DOHH2 (cell line): Measurements from ENCODE around the gene RNF125.

Experiments used
- H3F3A ChIP-seq: fragments of 200-600 bp; sonication (generic), shearing (Covaris generic); 2 replicates; pipeline ENCODE4 v1.6.0; 2016; ENCODE audit warnings: antibody characterized with exemption, mild to moderate bottlenecking; ENCODE audit not compliant: control insufficient read depth, insufficient read depth
- H3K27ac ChIP-seq: fragments of 200-600 bp; sonication (generic); 2 replicates; pipeline ENCODE4 v1.5.1; 2014; ENCODE audit warnings: low read depth, mild to moderate bottlenecking, low read length, moderate library complexity
- H3K27me3 ChIP-seq: fragments of 200-600 bp; sonication (generic); 2 replicates; pipeline ENCODE4 v1.6.1; 2014; ENCODE audit warnings: mild to moderate bottlenecking, low read length, mixed read lengths; ENCODE audit not compliant: control insufficient read depth
- H3K36me3 ChIP-seq: fragments of 200-600 bp; sonication (generic); 2 replicates; pipeline ENCODE4 v1.6.1; 2014; ENCODE audit warnings: mild to moderate bottlenecking, low read length, moderate library complexity, mixed read lengths; ENCODE audit not compliant: control insufficient read depth
- H3K4me1 ChIP-seq: fragments of 200-600 bp; sonication (generic); 2 replicates; pipeline ENCODE4 v1.6.1; 2014; ENCODE audit warnings: mild to moderate bottlenecking, low read length, mixed read lengths; ENCODE audit not compliant: control insufficient read depth
- H3K4me2 ChIP-seq: fragments of 200-600 bp; sonication (generic); 2 replicates; pipeline ENCODE4 v1.6.0; 2014; ENCODE audit warnings: mild to moderate bottlenecking, low read length, moderate library complexity
- H3K4me3 ChIP-seq: fragments of 200-600 bp; sonication (generic); 2 replicates; pipeline ENCODE4 v1.5.1; 2014; ENCODE audit warnings: mild to moderate bottlenecking, low read length, mixed read lengths
- H3K79me2 ChIP-seq: fragments of 200-600 bp; sonication (generic); 2 replicates; pipeline ENCODE4 v1.6.1; 2014; ENCODE audit warnings: mild to moderate bottlenecking, low read length, mixed read lengths; ENCODE audit not compliant: control insufficient read depth
- H3K9me2 ChIP-seq: fragments of 200-600 bp; sonication (generic); replicated peaks from 2 replicates; pipeline ENCODE4 v1.6.1; 2014; ENCODE audit warnings: mild to moderate bottlenecking, low read length, mixed read lengths; ENCODE audit not compliant: control insufficient read depth
- H3K9me3 ChIP-seq: fragments of 200-600 bp; sonication (generic); 2 replicates; pipeline ENCODE4 v1.6.1; 2014; ENCODE audit warnings: antibody characterized with exemption, low read length, mixed read lengths; ENCODE audit not compliant: control insufficient read depth, insufficient read depth
- H4K20me1 ChIP-seq: fragments of 200-600 bp; sonication (generic); 2 replicates; pipeline ENCODE4 v1.6.0; 2014; ENCODE audit warnings: low read depth, mild to moderate bottlenecking, antibody characterized with exemption, low read length, moderate library complexity; ENCODE audit not compliant: control insufficient read depth, insufficient read depth
- EZH2phosphoT487 ChIP-seq: fragments of 200-600 bp; sonication (generic); IDR thresholded peaks from 2 replicates; pipeline ENCODE4 v1.6.1; 2017; ENCODE audit warnings: borderline replicate concordance, mild to moderate bottlenecking, antibody characterized with exemption, low read length, moderate library complexity, mixed read lengths
- TF ChIP-seq, protein P1 (sequence below): fragments of 200-600 bp; sonication (generic); IDR thresholded peaks from one replicate; pipeline ENCODE4 v1.5.1; 2014; ENCODE audit warnings: antibody characterized with exemption, mild to moderate bottlenecking, low read depth, low read length; ENCODE audit not compliant: poor library complexity, severe bottlenecking

Gene RNF125

GRCh38 chr18:32096946-32097345 is 78.3 kb downstream of the RNF125 start:
- no peak overlapping the region for H3K4me3 ChIP-seq
- H3K27me3 ChIP-seq: no peaks in the 10 kb centered on the region
- no peak overlapping the region for H3K27ac ChIP-seq
- H3K79me2 ChIP-seq: peaks cover 95% of the 10 kb centered on the region
- H3K4me2 ChIP-seq: no peak overlapping the region
- H3K9me3 ChIP-seq: no peaks in the 10 kb centered on the region
- no peaks in the 10 kb centered on the region for H3K9me2 ChIP-seq
- H3K36me3 ChIP-seq: peaks cover 68% of the 10 kb centered on the region
- no peak for TF ChIP-seq EZH2phosphoT487
- TF ChIP-seq, protein P1, sequence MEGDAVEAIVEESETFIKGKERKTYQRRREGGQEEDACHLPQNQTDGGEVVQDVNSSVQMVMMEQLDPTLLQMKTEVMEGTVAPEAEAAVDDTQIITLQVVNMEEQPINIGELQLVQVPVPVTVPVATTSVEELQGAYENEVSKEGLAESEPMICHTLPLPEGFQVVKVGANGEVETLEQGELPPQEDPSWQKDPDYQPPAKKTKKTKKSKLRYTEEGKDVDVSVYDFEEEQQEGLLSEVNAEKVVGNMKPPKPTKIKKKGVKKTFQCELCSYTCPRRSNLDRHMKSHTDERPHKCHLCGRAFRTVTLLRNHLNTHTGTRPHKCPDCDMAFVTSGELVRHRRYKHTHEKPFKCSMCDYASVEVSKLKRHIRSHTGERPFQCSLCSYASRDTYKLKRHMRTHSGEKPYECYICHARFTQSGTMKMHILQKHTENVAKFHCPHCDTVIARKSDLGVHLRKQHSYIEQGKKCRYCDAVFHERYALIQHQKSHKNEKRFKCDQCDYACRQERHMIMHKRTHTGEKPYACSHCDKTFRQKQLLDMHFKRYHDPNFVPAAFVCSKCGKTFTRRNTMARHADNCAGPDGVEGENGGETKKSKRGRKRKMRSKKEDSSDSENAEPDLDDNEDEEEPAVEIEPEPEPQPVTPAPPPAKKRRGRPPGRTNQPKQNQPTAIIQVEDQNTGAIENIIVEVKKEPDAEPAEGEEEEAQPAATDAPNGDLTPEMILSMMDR: no peak
- no peaks in the 10 kb centered on the region for H3F3A ChIP-seq
- H3K4me1 ChIP-seq: peaks cover 21% of the 10 kb centered on the region
- peaks cover 38% of the 10 kb centered on the region for H4K20me1 ChIP-seq

DNA sequence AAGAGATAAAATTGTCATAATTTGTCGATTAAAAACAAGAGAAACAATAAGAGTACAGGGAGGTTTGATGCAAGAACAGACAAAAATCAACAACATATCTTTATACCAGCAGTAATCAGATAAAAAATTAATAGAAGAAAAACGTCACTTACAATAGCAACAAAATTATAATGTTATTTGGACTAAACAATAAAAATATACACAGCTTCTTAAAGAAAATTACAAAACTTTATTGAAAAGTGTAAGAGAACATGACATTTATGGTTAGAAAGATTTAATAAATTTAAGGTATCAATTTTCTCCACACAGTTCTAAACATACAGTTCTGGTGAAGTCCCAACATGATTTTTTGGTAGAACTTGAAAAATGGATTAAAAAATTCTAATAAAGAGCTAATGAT is 85.9 kb downstream of the RNF125 start:
- Histone ChIP-seq H3F3A (peaks cover 8% of the 10 kb centered on the region; the same call in 1 of the 2 replicates), H3K4me3 (no peak overlapping the region), H4K20me1 (peaks cover 34% of the 10 kb centered on the region), H3K9me2 (no peaks in the 10 kb centered on the region), H3K4me2 (no peak overlapping the region), H3K27me3 (no peaks in the 10 kb centered on the region), H3K36me3 (peaks cover 52% of the 10 kb centered on the region), H3K9me3 (no peaks in the 10 kb centered on the region), H3K79me2 (peaks cover 100% of the 10 kb centered on the region), H3K4me1 (no peaks in the 10 kb centered on the region), H3K27ac (no peak overlapping the region)
- TF ChIP-seq, protein P1: no peak
- TF ChIP-seq EZH2phosphoT487: no peak

- no peak overlapping the region for H3K4me3 ChIP-seq
- peaks cover 65% of the 10 kb centered on the region for H3K36me3 ChIP-seq
- H3K79me2 ChIP-seq: peaks cover 100% of the 10 kb centered on the region
- H3K9me3 ChIP-seq: no peaks in the 10 kb centered on the region
- H3K9me2 ChIP-seq: no peaks in the 10 kb centered on the region
- no peaks in the 10 kb centered on the region for H3K4me1 ChIP-seq
- TF ChIP-seq EZH2phosphoT487: no peak
- peaks cover 27% of the 10 kb centered on the region for H4K20me1 ChIP-seq
- H3K27me3 ChIP-seq: no peaks in the 10 kb centered on the region
- no peak overlapping the region for H3K27ac ChIP-seq
- peaks cover 5% of the 10 kb centered on the region for H3F3A ChIP-seq
- H3K4me2 ChIP-seq: no peak overlapping the region
Observed at GRCh38 chr18:32110005-32110404, 91.4 kb downstream of the RNF125 start.

DNA sequence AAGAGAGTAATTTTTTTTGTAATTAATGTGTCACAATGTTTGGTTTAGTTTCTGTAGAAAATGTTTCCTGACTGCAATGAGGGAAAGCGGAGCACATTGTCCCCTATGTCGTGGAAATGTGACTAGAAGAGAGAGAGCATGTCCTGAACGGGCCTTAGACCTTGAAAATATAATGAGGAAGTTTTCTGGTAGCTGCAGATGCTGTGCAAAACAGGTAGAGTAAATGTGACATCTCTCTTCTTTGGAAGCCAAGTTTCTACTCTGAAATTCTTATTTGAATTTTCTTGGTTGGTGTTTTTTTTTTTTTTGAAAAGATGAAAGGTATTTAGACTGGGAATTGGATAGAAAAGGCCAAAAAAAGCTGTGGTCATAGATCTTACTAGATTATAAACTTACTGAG is 93.1 kb downstream of the RNF125 start:
- Histone ChIP-seq H3K9me3 (no peaks in the 10 kb centered on the region), H3K4me3 (no peak overlapping the region), H3F3A (peaks cover 2% of the 10 kb centered on the region; the same call in 1 of the 2 replicates), H3K4me1 (no peaks in the 10 kb centered on the region), H3K27me3 (no peaks in the 10 kb centered on the region), H4K20me1 (peaks cover 19% of the 10 kb centered on the region; the same call in 1 of the 2 replicates), H3K79me2 (peaks cover 100% of the 10 kb centered on the region), H3K9me2 (no peaks in the 10 kb centered on the region), H3K36me3 (peaks cover 67% of the 10 kb centered on the region), H3K27ac (no peak overlapping the region), H3K4me2 (no peak overlapping the region)
- no peak for TF ChIP-seq EZH2phosphoT487
- TF ChIP-seq, protein P1: no peak
